ENCODE data around the gene TTC19.
"Not testable (repeated sequence)": the region's sequence is repeated elsewhere in the genome, so short reads cannot be mapped to it uniquely, and the experiment has no call there.

The TTC19 gene

DNA sequence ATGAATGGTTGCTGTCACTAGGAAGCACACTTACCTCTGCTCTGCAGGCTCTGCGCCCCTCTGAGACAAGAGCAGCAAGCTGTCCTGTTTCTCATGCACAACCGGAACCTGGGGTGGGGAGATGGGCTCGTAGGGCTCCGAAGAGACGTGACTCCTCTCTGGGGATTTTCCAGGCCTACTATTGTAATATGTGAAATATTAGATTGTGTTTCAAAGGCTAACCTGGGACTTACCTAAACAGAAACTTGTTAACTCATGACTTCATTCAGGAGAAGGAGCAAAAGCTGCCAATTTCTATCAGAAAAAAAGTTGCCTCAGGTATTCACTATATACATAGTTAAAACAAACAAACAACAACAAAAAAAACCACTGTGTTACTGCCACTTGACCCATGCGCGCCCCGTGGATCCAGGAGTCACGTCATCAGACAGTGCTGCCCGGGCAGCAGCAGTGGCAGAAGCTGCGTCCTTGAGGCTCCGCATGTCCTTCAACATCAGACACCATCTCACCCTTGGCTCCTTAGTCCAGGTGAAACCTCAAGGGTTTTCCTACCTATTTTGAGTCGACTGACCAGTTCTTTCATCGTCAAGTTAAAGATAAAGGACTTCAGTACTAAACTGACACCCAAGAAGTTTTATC lies 49.3 kb downstream of the TTC19 start:
- DNase-seq (ENCODE audit: low read depth) = no peak
- TF ChIP-seq, protein P1, sequence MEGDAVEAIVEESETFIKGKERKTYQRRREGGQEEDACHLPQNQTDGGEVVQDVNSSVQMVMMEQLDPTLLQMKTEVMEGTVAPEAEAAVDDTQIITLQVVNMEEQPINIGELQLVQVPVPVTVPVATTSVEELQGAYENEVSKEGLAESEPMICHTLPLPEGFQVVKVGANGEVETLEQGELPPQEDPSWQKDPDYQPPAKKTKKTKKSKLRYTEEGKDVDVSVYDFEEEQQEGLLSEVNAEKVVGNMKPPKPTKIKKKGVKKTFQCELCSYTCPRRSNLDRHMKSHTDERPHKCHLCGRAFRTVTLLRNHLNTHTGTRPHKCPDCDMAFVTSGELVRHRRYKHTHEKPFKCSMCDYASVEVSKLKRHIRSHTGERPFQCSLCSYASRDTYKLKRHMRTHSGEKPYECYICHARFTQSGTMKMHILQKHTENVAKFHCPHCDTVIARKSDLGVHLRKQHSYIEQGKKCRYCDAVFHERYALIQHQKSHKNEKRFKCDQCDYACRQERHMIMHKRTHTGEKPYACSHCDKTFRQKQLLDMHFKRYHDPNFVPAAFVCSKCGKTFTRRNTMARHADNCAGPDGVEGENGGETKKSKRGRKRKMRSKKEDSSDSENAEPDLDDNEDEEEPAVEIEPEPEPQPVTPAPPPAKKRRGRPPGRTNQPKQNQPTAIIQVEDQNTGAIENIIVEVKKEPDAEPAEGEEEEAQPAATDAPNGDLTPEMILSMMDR (conservative IDR thresholded peaks at IDR 0.05; ENCODE audit: low read depth, low read length) = no peak
- no peak overlapping the region for H3K4me3 ChIP-seq (ENCODE audit: low read depth, low read length)

DNA sequence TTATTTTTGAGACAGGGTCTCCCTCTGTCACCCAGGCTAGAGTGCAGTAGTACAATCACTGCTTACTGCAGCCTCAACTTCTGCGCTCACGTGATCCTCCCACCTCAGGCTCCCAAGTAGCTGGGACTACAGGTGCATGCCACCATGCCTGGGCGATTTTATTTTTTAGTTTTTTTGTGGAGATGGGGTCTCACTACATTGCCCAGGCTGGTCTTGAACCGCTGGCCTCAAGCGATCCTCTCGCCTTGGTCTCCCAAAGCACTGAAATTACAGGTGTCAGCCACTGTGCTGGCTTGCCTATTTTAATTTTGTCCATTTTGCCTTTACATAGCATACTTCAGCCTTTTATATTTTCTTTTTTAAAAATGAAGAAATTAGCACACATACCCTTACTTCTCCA lies 51.2 kb downstream of the TTC19 start:
- no peak for DNase-seq (ENCODE audit: low read depth)
- TF ChIP-seq, protein P1 (conservative IDR thresholded peaks at IDR 0.05; ENCODE audit: low read depth, low read length) = no peak
- no peak overlapping the region for H3K4me3 ChIP-seq (ENCODE audit: low read depth, low read length)

DNA sequence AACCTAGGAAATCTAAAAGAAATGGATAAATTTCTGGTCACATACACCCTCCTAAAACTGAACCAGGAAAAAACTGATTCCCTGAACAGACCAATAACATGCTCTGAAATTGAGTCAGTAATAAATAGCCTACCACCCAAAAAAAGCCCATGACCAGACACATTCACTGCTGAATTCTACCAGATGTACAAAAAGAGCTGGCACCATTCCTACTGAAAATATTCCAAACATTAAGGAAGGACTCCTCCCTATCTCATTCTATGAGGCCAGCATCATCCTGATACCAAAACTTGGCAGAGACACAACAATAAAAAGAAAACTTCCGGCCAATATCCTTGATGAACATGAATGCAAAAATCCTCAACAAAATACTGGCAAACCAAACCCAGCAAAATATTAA lies 52.9 kb downstream of the TTC19 start:
- DNase-seq (ENCODE audit: low read depth) = peak; percentile 35
- no peak overlapping the region for H3K4me3 ChIP-seq (ENCODE audit: low read depth, low read length)
- TF ChIP-seq, protein P1 (conservative IDR thresholded peaks at IDR 0.05; ENCODE audit: low read depth, low read length) = no peak

DNA sequence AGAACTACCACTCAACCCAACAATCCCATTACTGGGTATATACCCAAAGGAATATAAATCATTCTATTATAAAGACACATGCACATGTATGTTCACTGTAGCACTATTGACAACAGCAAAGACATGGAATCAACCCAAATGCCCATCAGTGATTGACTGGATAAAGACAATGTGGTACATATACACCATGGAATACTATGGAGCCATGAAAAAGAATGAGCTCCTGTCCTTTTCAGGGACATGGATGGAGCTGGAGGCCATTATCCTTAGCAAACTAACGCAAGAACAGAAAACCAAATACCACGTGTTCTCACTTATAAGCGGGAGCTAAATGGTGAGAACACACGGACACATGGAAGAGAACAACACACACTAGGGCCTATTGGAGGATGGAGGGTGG lies 55.5 kb downstream of the TTC19 start:
- H3K4me3 ChIP-seq (ENCODE audit: low read depth, low read length) = not testable (repeated sequence)

DNA sequence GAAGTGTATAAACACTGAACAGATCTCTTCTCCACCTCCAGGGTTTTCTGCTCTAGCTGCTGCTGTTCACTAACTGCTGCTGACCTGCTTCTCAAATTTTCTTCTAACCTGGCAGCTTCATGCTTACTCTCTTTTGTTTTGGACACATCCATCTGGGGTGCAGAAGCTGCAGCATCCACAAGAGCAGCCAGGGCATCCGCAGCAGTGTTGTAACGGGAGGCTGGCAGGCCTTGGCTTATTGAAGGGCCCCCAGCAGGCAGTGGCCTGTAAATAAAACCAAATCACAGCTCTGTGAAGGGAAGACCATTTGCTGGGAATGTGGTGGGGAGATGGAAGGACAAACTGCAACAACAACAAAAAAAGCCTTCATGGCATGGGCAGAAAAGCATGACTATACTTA lies 62.0 kb downstream of the TTC19 start:
- DNase-seq (ENCODE audit: low read depth) = no peak
- TF ChIP-seq, protein P1 (conservative IDR thresholded peaks at IDR 0.05; ENCODE audit: low read depth, low read length) = no peak
- no peak overlapping the region for H3K4me3 ChIP-seq (ENCODE audit: low read depth, low read length)

More for the DNA sequence above, 55.5 kb downstream of the TTC19 start:
- not testable (repeated sequence) for DNase-seq (ENCODE audit: low read depth)

DNA sequence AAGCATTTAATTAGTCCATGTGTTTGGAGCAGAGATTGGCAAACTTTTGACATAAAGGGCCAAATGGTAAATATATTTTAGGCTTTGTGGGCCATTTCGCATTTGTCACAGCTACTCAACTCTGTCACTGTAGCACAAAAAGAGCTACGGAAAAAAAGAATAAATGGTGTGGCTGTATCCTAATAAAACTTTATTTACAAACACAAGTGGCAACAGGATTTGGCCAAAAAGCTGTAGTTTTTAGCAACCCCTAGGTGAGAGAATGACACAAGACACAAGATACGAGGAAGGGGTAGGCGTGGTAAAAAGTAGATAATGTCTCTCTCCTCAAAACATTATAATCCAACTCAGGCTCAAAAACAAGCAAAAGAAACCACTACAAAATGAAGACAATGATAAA lies 66.5 kb downstream of the TTC19 start:
- no peak for DNase-seq (ENCODE audit: low read depth)
- H3K4me3 ChIP-seq (ENCODE audit: low read depth, low read length) = no peak overlapping the region
- TF ChIP-seq, protein P1 (conservative IDR thresholded peaks at IDR 0.05; ENCODE audit: low read depth, low read length) = no peak

DNA sequence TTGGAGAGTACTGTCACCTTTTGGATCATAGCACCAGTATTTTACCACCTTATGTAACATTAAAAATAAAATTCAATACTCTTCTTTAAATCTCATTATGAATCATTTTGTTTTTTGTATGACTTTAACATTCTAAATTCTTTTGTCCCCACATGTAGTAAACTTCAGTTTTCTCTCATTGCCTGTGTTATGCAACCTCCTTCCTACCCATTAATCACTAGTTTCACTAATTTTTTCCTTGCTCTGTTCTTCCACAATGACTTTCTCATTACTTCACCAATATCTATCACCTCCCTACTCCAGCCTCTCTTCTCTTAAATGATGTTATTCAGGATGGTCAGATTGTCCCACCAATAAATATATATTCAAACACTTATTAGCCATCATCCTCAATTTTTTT lies 68.7 kb downstream of the TTC19 start:
- no peak for DNase-seq (ENCODE audit: low read depth)
- TF ChIP-seq, protein P1 (conservative IDR thresholded peaks at IDR 0.05; ENCODE audit: low read depth, low read length) = no peak
- no peak overlapping the region for H3K4me3 ChIP-seq (ENCODE audit: low read depth, low read length)
